Stimulated activated CD4-positive, alpha-beta T cell treated with anti-CD3 and anti-CD28 coated beads, Interleukin-15, amount 100 ng/mL, for 1 hour (primary cell): Measurements from ENCODE around the gene MGMT.

Source experiments
- DNase-seq, 2 donors: peaks; one replicate each; pipeline ENCODE4 v3.0.0-alpha.2; 2020; ENCODE audit warnings: low read depth in 1 of 2, low spot score in 1 of 2

Gene MGMT

GRCh38 chr10:129755158-129755591 is 288.1 kb downstream of the MGMT start:
- no peak for DNase-seq

GRCh38 chr10:129755621-129756020 is 288.6 kb downstream of the MGMT start:
- no peak for DNase-seq

- no peak for DNase-seq
These were observed 290.2 kb downstream of the MGMT start for GRCh38 chr10:129756912-129757901.

GRCh38 chr10:129758207-129759021 is 291.4 kb downstream of the MGMT start:
- DNase-seq, result no peak

- no peak for DNase-seq
These were observed 292.4 kb downstream of the MGMT start for GRCh38 chr10:129759214-129760002.

- no peak for DNase-seq
These were observed 292.9 kb downstream of the MGMT start for GRCh38 chr10:129760003-129760315.

GRCh38 chr10:129760416-129760815 is 293.4 kb downstream of the MGMT start:
- DNase-seq, result no peak

GRCh38 chr10:129761197-129761972 is 294.3 kb downstream of the MGMT start:
- DNase-seq, result no peak

- DNase-seq, result no peak
These were observed 295.2 kb downstream of the MGMT start for GRCh38 chr10:129761981-129762956.

- no peak for DNase-seq
These were observed 297.2 kb downstream of the MGMT start for GRCh38 chr10:129764011-129764900.

GRCh38 chr10:129764901-129765663 is 298.0 kb downstream of the MGMT start:
- DNase-seq, result no peak

- no peak for DNase-seq
These were observed 298.9 kb downstream of the MGMT start for GRCh38 chr10:129765664-129766550.

GRCh38 chr10:129766611-129767550 is 299.8 kb downstream of the MGMT start:
- no peak for DNase-seq

GRCh38 chr10:129767751-129768150 is 300.7 kb downstream of the MGMT start:
- no peak for DNase-seq
